Body of pancreas (tissue), 4 donors: ENCODE data around the gene ULK4. TPM values are rescaled to one million over a fixed set of nuclear protein-coding genes. Genes with fewer than 3 reads are reported as not detected.
"Not testable (repeated sequence)": the region's sequence is repeated elsewhere in the genome, so short reads cannot be mapped to it uniquely, and the experiment has no call there.

Experiments
- ATAC-seq: fragments of 150-250 bp; one replicate; pipeline ENCODE4 v1.9.1; 2016
- DNase-seq, 4 donors: peaks; one replicate each; pipeline ENCODE4 v3.0.0-alpha.2; 2019
- H3K27ac ChIP-seq, 4 donors: fragments of 200-600 bp; sonication (generic); 1 replicate in 3 of 4; 2 replicates in 1 of 4; pipeline versions ENCODE4 v1.5.1 to v1.6.1; 2016 to 2019; ENCODE audit warnings: mild to moderate bottlenecking in 1 of 4, mixed read lengths in 1 of 4, moderate library complexity in 1 of 4
- H3K27me3 ChIP-seq, 2 donors: fragments of 200-600 bp; sonication (generic); one replicate each; pipeline ENCODE4 v1.6.0; 2016; ENCODE audit warnings: mild to moderate bottlenecking in 1 of 2
- H3K36me3 ChIP-seq, 2 donors: fragments of 200-600 bp; sonication (generic); replicated peaks in 1 of 2; 2 replicates each; pipeline ENCODE4 v1.5.1; 2016; ENCODE audit warnings: low read depth in 2 of 2; ENCODE audit not compliant: insufficient read depth in 1 of 2
- H3K4me1 ChIP-seq: fragments of 200-600 bp; sonication (generic); one replicate; pipeline ENCODE4 v1.6.0; 2016
- H3K4me3 ChIP-seq, 2 donors: fragments of 200-600 bp; sonication (generic); 1 replicate in 1 of 2; 2 replicates in 1 of 2; pipeline ENCODE4 v1.5.1; 2016 to 2019
- H3K9me3 ChIP-seq, 3 donors: fragments of 200-600 bp; sonication (generic); 1 replicate in 2 of 3; 2 replicates in 1 of 3; pipeline ENCODE4 v1.5.1; 2016
- CTCF ChIP-seq, 7 experiments: fragments of 450-650 bp in 4 of 7; fragments of 200-600 bp in 3 of 7; sonication (generic) in 3 of 7; IDR thresholded peaks; one replicate each; pipeline ENCODE4 v1.5.1; 2016 to 2019; ENCODE audit warnings: antibody characterized with exemption in 7 of 7
- POLR2A ChIP-seq, 3 donors: fragments of 450-650 bp; IDR thresholded peaks; one replicate each; pipeline ENCODE4 v1.6.1; 2016; ENCODE audit warnings: antibody characterized with exemption in 3 of 3, mild to moderate bottlenecking in 2 of 3
- WGBS, 2 donors: methylation state at CpG; one replicate each; pipeline ENCODE4 v1.1.5; 2017; 5-methylcytosine and 5-hydroxymethylcytosine counted together
- intact Hi-C: fragments of 100-400 bp; cut with DNase I; formaldehyde crosslinking; loops from one replicate; pipeline ENCODE4 v1.15.1; 2023
- total RNA-seq, 2 donors: library from RNA; depleted of rRNA; stranded (reverse); fragments of >200 nt; gene quantifications; one replicate each; pipeline ENCODE4 v1.1.0, GENCODE V29; 2016

The ULK4 gene
- total RNA-seq, 2 donors from 2014 or later, result 7.3 to 12.5 TPM

- no peak for DNase-seq
- intact Hi-C loops, result no loop called here
- H3K36me3 ChIP-seq, result no peaks in the 10 kb centered on the region
- no peak for ATAC-seq
- no peaks in the 10 kb centered on the region for H3K9me3 ChIP-seq
- no peaks in the 10 kb centered on the region for H3K27me3 ChIP-seq
- 83 to 100% methylated on average over 1 of the region's 1 CpG for WGBS, 2 donors
- no peak overlapping the region for H3K4me3 ChIP-seq
- no peak overlapping the region for H3K27ac ChIP-seq
- H3K4me1 ChIP-seq, result no peaks in the 10 kb centered on the region
- no peak for TF ChIP-seq POLR2A (IDR thresholded peaks at IDR 0.05)
- no peak for TF ChIP-seq CTCF (IDR thresholded peaks at IDR 0.05)
These were observed 98.9 kb downstream of the ULK4 start for GRCh38 chr3:41863024-41863423.

GRCh38 chr3:41860489-41860888 lies 101.4 kb downstream of the ULK4 start:
- H3K4me1 ChIP-seq, H3K9me3 ChIP-seq, H3K27ac ChIP-seq, ATAC-seq, H3K36me3 ChIP-seq, H3K4me3 ChIP-seq, intact Hi-C loops, DNase-seq, H3K27me3 ChIP-seq: not testable (repeated sequence)
- WGBS, 2 donors, result 95 to 99% methylated on average over 2 of the region's 2 CpGs

- intact Hi-C loops, result no loop called here
- no peak for DNase-seq
- TF ChIP-seq CTCF (IDR thresholded peaks at IDR 0.05), result no peak
- TF ChIP-seq POLR2A (IDR thresholded peaks at IDR 0.05), result no peak
- 92 to 96% methylated on average over 6 of the region's 6 CpGs for WGBS, 2 donors
- no peak for ATAC-seq
- Histone ChIP-seq H3K27me3 (no peaks in the 10 kb centered on the region), H3K4me1 (no peaks in the 10 kb centered on the region), H3K4me3 (no peak overlapping the region), H3K36me3 (no peaks in the 10 kb centered on the region), H3K9me3 (no peaks in the 10 kb centered on the region), H3K27ac (no peak overlapping the region)
These were observed 106.9 kb downstream of the ULK4 start for GRCh38 chr3:41854956-41855355.

- no peak for TF ChIP-seq CTCF (IDR thresholded peaks at IDR 0.05)
- no peak for TF ChIP-seq POLR2A (IDR thresholded peaks at IDR 0.05)
- Histone ChIP-seq H3K4me1 (no peaks in the 10 kb centered on the region), H3K9me3 (no peaks in the 10 kb centered on the region), H3K36me3 (no peaks in the 10 kb centered on the region), H3K27ac (no peak overlapping the region), H3K4me3 (no peak overlapping the region), H3K27me3 (no peaks in the 10 kb centered on the region)
- no peak for DNase-seq
- 59 to 69% methylated on average over 5 of the region's 5 CpGs for WGBS, 2 donors
- intact Hi-C loops, result no loop called here
- ATAC-seq, result no peak
These were observed 108.2 kb downstream of the ULK4 start for GRCh38 chr3:41853540-41854196.

GRCh38 chr3:41848753-41849574 lies 112.9 kb downstream of the ULK4 start:
- no peak for TF ChIP-seq POLR2A (IDR thresholded peaks at IDR 0.05)
- no peak for TF ChIP-seq CTCF (IDR thresholded peaks at IDR 0.05)
- Histone ChIP-seq H3K9me3 (no peaks in the 10 kb centered on the region), H3K4me3 (no peak overlapping the region), H3K27me3 (no peaks in the 10 kb centered on the region), H3K4me1 (no peaks in the 10 kb centered on the region), H3K36me3 (no peaks in the 10 kb centered on the region), H3K27ac (no peak overlapping the region)
- ATAC-seq (no peak), DNase-seq (no peak)
- intact Hi-C loops, result no loop called here
- 85 to 92% methylated on average over 6 of the region's 6 CpGs for WGBS, 2 donors
